Heart right ventricle (tissue), 16 donors: ENCODE results near the gene ECEL1. TPM values are rescaled to one million over a fixed set of nuclear protein-coding genes. Genes with fewer than 3 reads are reported as not detected.

Experiments used
- ATAC-seq, 8 donors: fragments of 200-7000 bp; cut with Tn5 transposase; one replicate each; pipeline ENCODE4 v1.9.1; 2020; ENCODE audit warnings: mild to moderate bottlenecking in 8 of 8, moderate library complexity in 8 of 8, moderate number of reproducible peaks in 1 of 8
- DNase-seq, 2 donors: peaks; one replicate each; pipeline ENCODE4 v3.0.0-alpha.2; 2020
- H3K27ac ChIP-seq, 10 donors: fragments of 200-600 bp; sonication (generic) in 2 of 10; one replicate each; pipeline versions ENCODE4 v1.5.0 to v1.8.0; 2020 to 2022; ENCODE audit warnings: mild to moderate bottlenecking in 3 of 10
- H3K27me3 ChIP-seq, 7 donors: fragments of 200-600 bp; one replicate each; pipeline ENCODE4 v1.8.0; 2021 to 2022; ENCODE audit warnings: mild to moderate bottlenecking in 2 of 7
- H3K36me3 ChIP-seq, 9 donors: fragments of 200-600 bp; sonication (generic) in 1 of 9; one replicate each; pipeline versions ENCODE4 v1.5.0 to v1.8.0; 2020 to 2022; ENCODE audit warnings: mild to moderate bottlenecking in 2 of 9
- H3K4me1 ChIP-seq, 9 donors: fragments of 200-600 bp; sonication (generic) in 1 of 9; one replicate each; pipeline versions ENCODE4 v1.5.0 to v1.8.0; 2020 to 2022; ENCODE audit warnings: mild to moderate bottlenecking in 4 of 9
- H3K4me3 ChIP-seq, 10 donors: fragments of 200-600 bp; sonication (generic) in 2 of 10; one replicate each; pipeline versions ENCODE4 v1.5.0 to v1.8.0; 2020 to 2022; ENCODE audit warnings: mild to moderate bottlenecking in 7 of 10, moderate library complexity in 2 of 10
- H3K9me3 ChIP-seq, 11 donors: fragments of 200-600 bp in 10 of 11; sonication (generic) in 2 of 11; one replicate each; pipeline versions ENCODE4 v1.5.0 to v1.8.0; 2013 to 2022; ENCODE audit warnings: mild to moderate bottlenecking in 2 of 11, control low read depth in 1 of 11, moderate library complexity in 1 of 11
- CTCF ChIP-seq, 9 donors: fragments of 200-600 bp; sonication (generic) in 2 of 9; IDR thresholded peaks; one replicate each; pipeline versions ENCODE4 v1.5.0 to v1.8.0; 2021 to 2022; ENCODE audit warnings: antibody characterized with exemption in 9 of 9, mild to moderate bottlenecking in 5 of 9, moderate library complexity in 1 of 9
- WGBS, 2 donors: extraction: QIAGEN DNeasy Blood & Tissue Kit; methylation state at CpG; one replicate each; pipeline ENCODE4 v1.1.7; 2013; ENCODE audit warnings: inconsistent platforms in 1 of 2; 5-methylcytosine and 5-hydroxymethylcytosine counted together
- intact Hi-C, 10 donors: fragments of 100-400 bp; cut with DNase I; formaldehyde crosslinking; loops; one replicate each; pipeline versions ENCODE4 v1.11.1 to v1.14.2; 2022
- polyA plus RNA-seq, 2 donors: library from polyadenylated mRNA; stranded (reverse); fragments of 200-250 nt; gene quantifications; one replicate each; pipeline ENCODE4 v1.2.3, GENCODE V29; 2013
- total RNA-seq, 10 donors: library from RNA; stranded (reverse); fragmentation: NEBNext Ultra II Directional in 3 of 10; extraction: Animal tissue kit (Norgen Biotek cat#: 25700) in 3 of 10; gene quantifications; one replicate each; pipeline versions ENCODE4 v1.2.1 to v1.2.4, GENCODE V29; 2021 to 2023
- donor health status: Arrhythmogenic right ventricular cardiomyopathy.
- donor health status: ischemic (EF 13 %, LVEDD 7.1; RV severe dilation, severe dysfunction).
- donor health status: healthy with polysubstance abuse.
- donor health status: DM: no; HTN: yes; CAD: no.
- donor health status: DM: no; HTN: no; CAD: no.
- donor health status: ischemic (EF 25% LVEDD 6.9; RV normal size, moderate dysfunction).
- donor health status: ischemic (EF 25% LVEDD 5.7; RV mildly dilated, moderate dysfunction).
- donor health status: healthy.
- donor health status: DM: yes; HTN: yes; CAD: no.
- donor health status: Ischemic cardiomyopathy.
- donor health status: ischemic (EF 35%, LVEDD 5.7; RV mildly dilated, moderate dysfunction).
- donor health status: nonischemic (EF 11% LVEDD 7.7; RV severe dilation, severe dysfunction).
- donor health status: DM: yes; HTN: yes; CAD: no.
- donor health status: PGD.
- donor health status: ischemic (EF 29% LVEDD 5.4; RV normal size, mild dysfunction).
- donor health status: nonischemic (EF 23%, LVEDD 6.1; RV moderate dilation, normal function).

ECEL1 gene
- total and polyA plus RNA-seq, 12 donors: 0.23 to 1.5 (median 0.39) TPM; not detected in 8

- ATAC-seq (no peak), DNase-seq (no peak)
- Histone ChIP-seq H3K4me1 (no peaks in the 10 kb centered on the region), H3K4me3 (no peak overlapping the region), H3K27me3 (peaks cover 0 to 65% (median 33%) of the 10 kb centered on the region in 7 donors), H3K27ac (no peak overlapping the region), H3K36me3 (no peaks in the 10 kb centered on the region), H3K9me3 (no peaks in the 10 kb centered on the region)
- no peak for TF ChIP-seq CTCF (IDR thresholded peaks at IDR 0.05)
- WGBS, 2 donors: 41 to 70% methylated on average over 53 to 56 of the region's 56 CpGs
- intact Hi-C loops: loop anchor here in 1 of 10 donors (5.0 kb wide), 1 partner anchor 53 kb away; no protein-coding TSS in a partner anchor
These were observed 28.8 kb downstream of the ECEL1 start for GRCh38 chr2:232458661-232459418.

GRCh38 chr2:232458051-232458660 lies 29.5 kb downstream of the ECEL1 start:
- no peak overlapping the region for H3K27ac ChIP-seq
- no peak overlapping the region for H3K4me3 ChIP-seq
- no peaks in the 10 kb centered on the region for H3K9me3 ChIP-seq
- DNase-seq: no peak
- TF ChIP-seq CTCF (IDR thresholded peaks at IDR 0.05): no peak
- 83 to 87% methylated on average over 25 of the region's 25 CpGs for WGBS, 2 donors
- no peaks in the 10 kb centered on the region for H3K36me3 ChIP-seq
- ATAC-seq: no peak
- intact Hi-C loops: loop anchor here in 1 of 10 donors (5.0 kb wide), 1 partner anchor 54 kb away; no protein-coding TSS in a partner anchor
- H3K4me1 ChIP-seq: no peaks in the 10 kb centered on the region
- peaks cover 0 to 61% (median 32%) of the 10 kb centered on the region in 7 donors for H3K27me3 ChIP-seq

GRCh38 chr2:232457121-232458011 lies 30.3 kb downstream of the ECEL1 start:
- H3K36me3 ChIP-seq: no peaks in the 10 kb centered on the region
- H3K4me3 ChIP-seq: no peak overlapping the region
- intact Hi-C loops: loop anchor here in 1 of 10 donors (5.0 kb wide), 1 partner anchor 55 kb away; no protein-coding TSS in a partner anchor
- WGBS, 2 donors: 84 to 87% methylated on average over 20 to 21 of the region's 21 CpGs
- peaks cover 0 to 59% (median 32%) of the 10 kb centered on the region in 7 donors for H3K27me3 ChIP-seq
- ATAC-seq (no peak), DNase-seq (no peak)
- H3K27ac ChIP-seq: no peak overlapping the region
- H3K4me1 ChIP-seq: no peaks in the 10 kb centered on the region
- TF ChIP-seq CTCF (IDR thresholded peaks at IDR 0.05): no peak
- H3K9me3 ChIP-seq: no peaks in the 10 kb centered on the region
